Keratinocyte (primary cell): ENCODE data around the gene AGPAT3. TPM values are rescaled to one million over a fixed set of nuclear protein-coding genes. Genes with fewer than 3 reads are reported as not detected.
A peak's percentile ranks its signal among the peaks of the same experiment; 100 is the strongest.

Experiments
- DNase-seq: peaks from one replicate; pipeline ENCODE4 v3.0.0-alpha.2; 2011; ENCODE audit warnings: low read depth, missing footprints, low spot score
- FAIRE-seq: peaks from 2 replicates; lab custom pipeline; 2011; peaks lifted over from hg19 to GRCh38; lab: Jason Lieb, UNC
- H2AFZ ChIP-seq: 2 replicates; pipeline ENCODE4 v1.6.0; 2012; ENCODE audit warnings: low read length, control low read depth, inconsistent platforms; ENCODE audit not compliant: control insufficient read depth
- H3K27ac ChIP-seq: 2 replicates; pipeline ENCODE4 v1.5.1; 2011; ENCODE audit warnings: low read length; ENCODE audit not compliant: control insufficient read depth, insufficient read depth
- H3K27me3 ChIP-seq: 3 replicates; pipeline ENCODE4 v1.6.0; 2011; ENCODE audit warnings: low read length; ENCODE audit not compliant: control insufficient read depth, insufficient read depth; ENCODE audit errors: extremely low read depth
- H3K36me3 ChIP-seq, 2 experiments: 2 replicates in 1 of 2; 3 replicates in 1 of 2; pipeline ENCODE4 v1.5.1; 2011; ENCODE audit warnings: low read length in 2 of 2, mild to moderate bottlenecking in 1 of 2; ENCODE audit not compliant: control insufficient read depth in 2 of 2, insufficient read depth in 2 of 2; ENCODE audit errors: extremely low read depth in 1 of 2
- H3K4me1 ChIP-seq: 3 replicates; pipeline ENCODE4 v1.5.1; 2011; ENCODE audit warnings: low read length; ENCODE audit not compliant: control insufficient read depth, insufficient read depth; ENCODE audit errors: extremely low read depth
- H3K4me2 ChIP-seq: 3 replicates; pipeline ENCODE4 v1.6.0; 2011; ENCODE audit warnings: low read depth, low read length; ENCODE audit not compliant: control insufficient read depth, insufficient read depth; ENCODE audit errors: extremely low read depth
- H3K4me3 ChIP-seq, 3 experiments: fragments of 200-600 bp in 1 of 3; sonication (generic) in 1 of 3; 2 replicates in 2 of 3; 3 replicates in 1 of 3; pipeline ENCODE4 v1.5.1; 2011 to 2016; ENCODE audit warnings: low read length in 3 of 3, mild to moderate bottlenecking in 3 of 3, control low read depth in 2 of 3, inconsistent platforms in 1 of 3, low read depth in 1 of 3, mixed read lengths in 1 of 3, mixed run types in 1 of 3, moderate library complexity in 1 of 3; ENCODE audit not compliant: control insufficient read depth in 2 of 3, insufficient read depth in 2 of 3; ENCODE audit errors: extremely low read depth in 1 of 3
- H3K79me2 ChIP-seq: 2 replicates; pipeline ENCODE4 v1.6.0; 2012; ENCODE audit warnings: low read length; ENCODE audit not compliant: control insufficient read depth, insufficient read depth
- H3K9ac ChIP-seq: 3 replicates; pipeline ENCODE4 v1.6.0; 2011; ENCODE audit warnings: low read length; ENCODE audit not compliant: control insufficient read depth, insufficient read depth; ENCODE audit errors: extremely low read depth
- H3K9me1 ChIP-seq: 3 replicates; pipeline ENCODE4 v1.6.0; 2011; ENCODE audit warnings: low read length; ENCODE audit not compliant: control insufficient read depth, insufficient read depth; ENCODE audit errors: extremely low read depth
- H3K9me3 ChIP-seq: 2 replicates; pipeline ENCODE4 v1.5.1; 2012; ENCODE audit warnings: low read depth, low read length; ENCODE audit not compliant: control insufficient read depth
- H4K20me1 ChIP-seq: 3 replicates; pipeline ENCODE4 v1.6.0; 2011; ENCODE audit warnings: low read length; ENCODE audit not compliant: control insufficient read depth, insufficient read depth; ENCODE audit errors: extremely low read depth
- EZH2 ChIP-seq: IDR thresholded peaks from one replicate; pipeline ENCODE4 v1.6.1; 2012; ENCODE audit warnings: inconsistent platforms, mild to moderate bottlenecking, low read length, moderate library complexity
- dilution Hi-C: fragments of 300-500 bp; cut with MboI; formaldehyde crosslinking; loops from one replicate; pipeline ENCODE4 v1.7.0; 2020; ENCODE audit warnings: low sequenced_read_pairs; ENCODE audit not compliant: extremely low pct_ligation_motif_present
- polyA plus RNA-seq, 5 experiments: library from polyadenylated mRNA; depleted of rRNA in 3 of 5; stranded (reverse) in 3 of 5; stranded (forward) in 1 of 5; unstranded in 1 of 5; fragments of >200 nt; gene quantifications; 1 replicate in 1 of 5; 2 replicates in 3 of 5; 3 replicates in 1 of 5; pipeline versions ENCODE4 v1.2.1 to v1.2.3, GENCODE V29; 2011 to 2012; ENCODE audit warnings: missing spikeins in 2 of 5, low read depth in 1 of 5, low replicate concordance in 1 of 5
- TF ChIP-seq, protein P1 (sequence below), 3 experiments: IDR thresholded peaks in 1 of 3; conservative IDR thresholded peaks in 1 of 3; optimal IDR thresholded peaks in 1 of 3; 2 replicates in 2 of 3; 3 replicates in 1 of 3; pipeline versions ENCODE3 to v1.5.1; 2011; ENCODE audit warnings: low read length in 3 of 3, mild to moderate bottlenecking in 3 of 3, moderate library complexity in 2 of 3, control low read depth in 1 of 3, inconsistent platforms in 1 of 3; ENCODE audit not compliant: insufficient read depth in 2 of 3; ENCODE audit errors: extremely low read depth in 1 of 3

AGPAT3 gene
- polyA plus RNA-seq, 1 donor (not counting 4 experiments of a cell fraction or from before 2014, with no cell fraction given) = 21.7 TPM

- Histone ChIP-seq H2AFZ (no peak overlapping the region), H3K9ac (no peak overlapping the region), H4K20me1 (no peaks in the 10 kb centered on the region), H3K9me1 (no peaks in the 10 kb centered on the region), H3K27ac (no peak overlapping the region), H3K4me2 (no peak overlapping the region), H3K4me3 (no peak overlapping the region), H3K27me3 (peaks cover 22% of the 10 kb centered on the region), H3K4me1 (peaks cover 2% of the 10 kb centered on the region), H3K79me2 (no peaks in the 10 kb centered on the region), H3K9me3 (no peaks in the 10 kb centered on the region), H3K36me3 (no peaks in the 10 kb centered on the region)
- dilution Hi-C loops = no loop called here
- no peak for TF ChIP-seq EZH2
- TF ChIP-seq, protein P1, sequence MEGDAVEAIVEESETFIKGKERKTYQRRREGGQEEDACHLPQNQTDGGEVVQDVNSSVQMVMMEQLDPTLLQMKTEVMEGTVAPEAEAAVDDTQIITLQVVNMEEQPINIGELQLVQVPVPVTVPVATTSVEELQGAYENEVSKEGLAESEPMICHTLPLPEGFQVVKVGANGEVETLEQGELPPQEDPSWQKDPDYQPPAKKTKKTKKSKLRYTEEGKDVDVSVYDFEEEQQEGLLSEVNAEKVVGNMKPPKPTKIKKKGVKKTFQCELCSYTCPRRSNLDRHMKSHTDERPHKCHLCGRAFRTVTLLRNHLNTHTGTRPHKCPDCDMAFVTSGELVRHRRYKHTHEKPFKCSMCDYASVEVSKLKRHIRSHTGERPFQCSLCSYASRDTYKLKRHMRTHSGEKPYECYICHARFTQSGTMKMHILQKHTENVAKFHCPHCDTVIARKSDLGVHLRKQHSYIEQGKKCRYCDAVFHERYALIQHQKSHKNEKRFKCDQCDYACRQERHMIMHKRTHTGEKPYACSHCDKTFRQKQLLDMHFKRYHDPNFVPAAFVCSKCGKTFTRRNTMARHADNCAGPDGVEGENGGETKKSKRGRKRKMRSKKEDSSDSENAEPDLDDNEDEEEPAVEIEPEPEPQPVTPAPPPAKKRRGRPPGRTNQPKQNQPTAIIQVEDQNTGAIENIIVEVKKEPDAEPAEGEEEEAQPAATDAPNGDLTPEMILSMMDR (optimal IDR thresholded peaks at IDR 0.05 in 1 of 3, IDR thresholded peaks at IDR 0.05 in 1 of 3, conservative IDR thresholded peaks at IDR 0.05 in 1 of 3; ENCODE audit: extremely low read depth in 1 of 3, insufficient read depth in 2 of 3, low read length in 3 of 3) = peak in 2 of 3 experiments; percentile 18 to 58
- FAIRE-seq (no peak), DNase-seq (no peak)
Observed at GRCh38 chr21:43829575-43830119, 35.4 kb upstream of the AGPAT3 start.

- TF ChIP-seq, protein P1 (optimal IDR thresholded peaks at IDR 0.05 in 1 of 3, IDR thresholded peaks at IDR 0.05 in 1 of 3, conservative IDR thresholded peaks at IDR 0.05 in 1 of 3; ENCODE audit: extremely low read depth in 1 of 3, insufficient read depth in 2 of 3, low read length in 3 of 3) = no peak
- TF ChIP-seq EZH2 = no peak
- FAIRE-seq = no peak
- Histone ChIP-seq H4K20me1 (no peaks in the 10 kb centered on the region), H3K9ac (no peak overlapping the region), H3K4me2 (no peak overlapping the region), H3K79me2 (no peaks in the 10 kb centered on the region), H3K27ac (no peak overlapping the region), H3K4me3 (no peak overlapping the region), H2AFZ (no peak overlapping the region), H3K27me3 (peaks cover 24% of the 10 kb centered on the region), H3K4me1 (no peaks in the 10 kb centered on the region), H3K9me3 (no peaks in the 10 kb centered on the region), H3K9me1 (no peaks in the 10 kb centered on the region), H3K36me3 (no peaks in the 10 kb centered on the region)
- no peak for DNase-seq
- dilution Hi-C loops = no loop called here
Observed at GRCh38 chr21:43832158-43832550, 32.9 kb upstream of the AGPAT3 start.
